Brain microvascular endothelial cell (primary cell): ENCODE measurements around the gene PHACTR3.

Experiments used
- DNase-seq: peaks from one replicate; pipeline ENCODE4 v3.0.0-alpha.2; 2020
- H3K27ac ChIP-seq: fragments of 250-450 bp; sonication (Bioruptor Pico); 2 replicates; pipeline ENCODE4 v1.5.1; 2020; ENCODE audit warnings: mild to moderate bottlenecking, moderate library complexity
- H3K27me3 ChIP-seq: fragments of 250-450 bp; sonication (Bioruptor Pico); replicated peaks from 2 replicates; pipeline ENCODE4 v1.5.1; 2020; ENCODE audit warnings: mild to moderate bottlenecking
- H3K36me3 ChIP-seq: fragments of 250-450 bp; sonication (Bioruptor Pico); replicated peaks from 2 replicates; pipeline ENCODE4 v1.5.1; 2020; ENCODE audit warnings: mild to moderate bottlenecking
- H3K4me3 ChIP-seq: 2 replicates; pipeline ENCODE4 v1.5.1; 2011; ENCODE audit warnings: low read depth, mild to moderate bottlenecking, control low read depth, low read length, moderate library complexity
- CTCF ChIP-seq: IDR thresholded peaks from 2 replicates; pipeline ENCODE4 v1.5.1; 2011; ENCODE audit warnings: low read depth, mild to moderate bottlenecking, moderate library complexity, low read length, control low read depth, inconsistent platforms; ENCODE audit errors: missing control alignments
- in situ Hi-C: cut with HindIII; loops from 2 replicates; pipeline ENCODE4 v1.10.0; 2017; ENCODE audit warnings: low sequenced_read_pairs, low pct_ligation_motif_present

PHACTR3 gene

GRCh38 chr20:59778615-59779200, 174.4 kb downstream of the PHACTR3 start:
- in situ Hi-C loops: no loop called here
- DNase-seq: no peak
- no peak overlapping the region for H3K27ac ChIP-seq

GRCh38 chr20:59779656-59780380, 175.5 kb downstream of the PHACTR3 start:
- DNase-seq: no peak
- H3K4me3 ChIP-seq: no peak overlapping the region
- H3K27me3 ChIP-seq: no peaks in the 10 kb centered on the region
- TF ChIP-seq CTCF: no peak
- no peak overlapping the region for H3K27ac ChIP-seq
- in situ Hi-C loops: no loop called here
- H3K36me3 ChIP-seq: no peaks in the 10 kb centered on the region

More at GRCh38 chr20:59778615-59779200, 174.4 kb downstream of the PHACTR3 start:
- no peaks in the 10 kb centered on the region for H3K27me3 ChIP-seq
- no peak overlapping the region for H3K4me3 ChIP-seq
- H3K36me3 ChIP-seq: no peaks in the 10 kb centered on the region
- TF ChIP-seq CTCF: no peak

- Histone ChIP-seq H3K27ac (no peak overlapping the region), H3K4me3 (no peak overlapping the region), H3K27me3 (no peaks in the 10 kb centered on the region), H3K36me3 (no peaks in the 10 kb centered on the region)
- DNase-seq: no peak
- in situ Hi-C loops: no loop called here
- TF ChIP-seq CTCF: no peak
Measured at GRCh38 chr20:59780494-59781185, 176.3 kb downstream of the PHACTR3 start.

GRCh38 chr20:59781226-59781625, 176.9 kb downstream of the PHACTR3 start:
- H3K4me3 ChIP-seq: no peak overlapping the region
- H3K36me3 ChIP-seq: no peaks in the 10 kb centered on the region
- TF ChIP-seq CTCF: no peak
- no peaks in the 10 kb centered on the region for H3K27me3 ChIP-seq
- DNase-seq: no peak
- in situ Hi-C loops: no loop called here
- H3K27ac ChIP-seq: no peak overlapping the region

- H3K36me3 ChIP-seq: no peaks in the 10 kb centered on the region
- TF ChIP-seq CTCF: peak; percentile 89
- no peak overlapping the region for H3K4me3 ChIP-seq
- in situ Hi-C loops: no loop called here
- DNase-seq: peak; percentile 42
- H3K27ac ChIP-seq: no peak overlapping the region
- H3K27me3 ChIP-seq: no peaks in the 10 kb centered on the region
Measured at GRCh38 chr20:59782986-59783640, 178.8 kb downstream of the PHACTR3 start.
